SU-DHL-6 (cell line): ENCODE measurements around the gene SFTPA2.
A peak's percentile ranks its signal among the peaks of the same experiment; 100 is the strongest.

ENCODE experiments used
- H2AFZ ChIP-seq: fragments of 200-600 bp; sonication (generic); 2 replicates; pipeline ENCODE4 v1.6.1; 2014; ENCODE audit warnings: low read depth, mild to moderate bottlenecking, moderate library complexity, mixed read lengths, antibody characterized with exemption, low read length; ENCODE audit not compliant: severe bottlenecking
- H3F3A ChIP-seq: fragments of 200-600 bp; shearing (Covaris generic); 2 replicates; pipeline ENCODE4 v1.6.0; 2016; ENCODE audit warnings: antibody characterized with exemption, mild to moderate bottlenecking; ENCODE audit not compliant: insufficient read depth
- H3K27ac ChIP-seq: fragments of 200-600 bp; sonication (generic); 2 replicates; pipeline ENCODE4 v1.5.1; 2016; ENCODE audit warnings: low read depth, mild to moderate bottlenecking, low read length, moderate library complexity, mixed read lengths
- H3K27me3 ChIP-seq: fragments of 200-600 bp; sonication (generic), shearing (Covaris generic); 2 replicates; pipeline ENCODE4 v1.6.0; 2014; ENCODE audit warnings: mild to moderate bottlenecking, low read length
- H3K36me3 ChIP-seq: fragments of 200-600 bp; sonication (generic); 2 replicates; pipeline ENCODE4 v1.6.1; 2014; ENCODE audit warnings: mild to moderate bottlenecking, low read length, mixed read lengths
- H3K4me2 ChIP-seq: fragments of 300-600, 200-600 bp; shearing (Covaris generic), sonication (generic); 2 replicates; pipeline ENCODE4 v1.6.0; 2014; ENCODE audit warnings: low read length, low read depth, mild to moderate bottlenecking; ENCODE audit not compliant: poor library complexity, severe bottlenecking
- H3K4me3 ChIP-seq: fragments of 200-600 bp; sonication (generic); 2 replicates; pipeline ENCODE4 v1.5.1; 2014; ENCODE audit warnings: antibody characterized with exemption, low read length, mild to moderate bottlenecking, mixed read lengths; ENCODE audit not compliant: insufficient read depth, poor library complexity, severe bottlenecking
- H3K79me2 ChIP-seq: fragments of 200-600 bp; sonication (generic); 2 replicates; pipeline ENCODE4 v1.6.1; 2014; ENCODE audit warnings: mild to moderate bottlenecking, low read length, moderate library complexity; ENCODE audit not compliant: insufficient read depth
- H3K9ac ChIP-seq: fragments of 200-600 bp; sonication (generic); 2 replicates; pipeline ENCODE4 v1.7.0; 2014; ENCODE audit warnings: mild to moderate bottlenecking, low read length
- H3K9me2 ChIP-seq: fragments of 200-600 bp; sonication (generic); replicated peaks from 2 replicates; pipeline ENCODE4 v1.6.1; 2014; ENCODE audit warnings: low read length; ENCODE audit not compliant: insufficient read depth
- H3K9me3 ChIP-seq: fragments of 200-600 bp; sonication (generic); 2 replicates; pipeline ENCODE4 v1.6.1; 2014; ENCODE audit warnings: low read length, mixed read lengths; ENCODE audit not compliant: insufficient read depth
- H4K20me1 ChIP-seq: fragments of 200-600 bp; sonication (generic); 2 replicates; pipeline ENCODE4 v1.6.1; 2014; ENCODE audit warnings: low read depth, mild to moderate bottlenecking, antibody characterized with exemption, low read length, moderate library complexity, mixed read lengths
- CTCF ChIP-seq: fragments of 200-600 bp; sonication (generic); IDR thresholded peaks from one replicate; pipeline ENCODE4 v1.5.1; 2017; ENCODE audit warnings: antibody characterized with exemption, mild to moderate bottlenecking, low read length, moderate library complexity; ENCODE audit not compliant: insufficient read depth, poor library complexity, severe bottlenecking
- EZH2phosphoT487 ChIP-seq: fragments of 200-600 bp; sonication (generic), shearing (Covaris generic); conservative IDR thresholded peaks from 2 replicates; pipeline ENCODE4 v1.6.1; 2018; ENCODE audit warnings: mild to moderate bottlenecking, antibody characterized with exemption, low read length, moderate library complexity, mixed read lengths

SFTPA2 gene

GRCh38 chr10:79563426-79563825, 3.2 kb upstream of the SFTPA2 start:
- Histone ChIP-seq H3K9me3 (no peaks in the 10 kb centered on the region), H3K79me2 (no peaks in the 10 kb centered on the region), H3K27me3 (no peaks in the 10 kb centered on the region), H3K4me2 (no peak overlapping the region), H2AFZ (no peak overlapping the region), H3K9ac (no peak overlapping the region), H4K20me1 (no peaks in the 10 kb centered on the region), H3K36me3 (no peaks in the 10 kb centered on the region), H3K27ac (no peak overlapping the region), H3K4me3 (no peak overlapping the region), H3F3A (no peaks in the 10 kb centered on the region), H3K9me2 (no peaks in the 10 kb centered on the region)
- TF ChIP-seq CTCF (no peak), EZH2phosphoT487 (no peak)

GRCh38 chr10:79562135-79562756, 2.0 kb upstream of the SFTPA2 start:
- Histone ChIP-seq H3K79me2 (no peaks in the 10 kb centered on the region), H2AFZ (no peak overlapping the region), H3K9me3 (no peaks in the 10 kb centered on the region), H4K20me1 (no peaks in the 10 kb centered on the region), H3K27me3 (no peaks in the 10 kb centered on the region), H3K4me2 (no peak overlapping the region), H3K36me3 (no peaks in the 10 kb centered on the region), H3F3A (no peaks in the 10 kb centered on the region), H3K4me3 (no peak overlapping the region), H3K27ac (no peak overlapping the region), H3K9ac (no peak overlapping the region), H3K9me2 (no peaks in the 10 kb centered on the region)
- TF ChIP-seq EZH2phosphoT487 (no peak), CTCF (peak; percentile 63)

- Histone ChIP-seq H3K9ac (no peak overlapping the region), H3K9me3 (no peaks in the 10 kb centered on the region), H2AFZ (no peak overlapping the region), H3K4me3 (no peak overlapping the region), H4K20me1 (no peaks in the 10 kb centered on the region), H3K36me3 (no peaks in the 10 kb centered on the region), H3K27ac (no peak overlapping the region), H3K79me2 (no peaks in the 10 kb centered on the region), H3K9me2 (no peaks in the 10 kb centered on the region), H3K4me2 (no peak overlapping the region), H3K27me3 (no peaks in the 10 kb centered on the region), H3F3A (no peaks in the 10 kb centered on the region)
- TF ChIP-seq EZH2phosphoT487: no peak
- TF ChIP-seq CTCF: no peak
Observed at GRCh38 chr10:79561257-79561656, 1.1 kb upstream of the SFTPA2 start.
